LNCaP clone FGC (cell line): ENCODE data around the gene INTS2.
"Not testable (repeated sequence)": the region's sequence is repeated elsewhere in the genome, so short reads cannot be mapped to it uniquely, and the experiment has no call there.

Experiments
- DNase-seq: peaks from one replicate; pipeline ENCODE4 v3.0.0-alpha.2; 2011; ENCODE audit warnings: low read depth
- H3K4me3 ChIP-seq: 2 replicates; pipeline ENCODE4 v1.5.1; 2011; ENCODE audit warnings: mild to moderate bottlenecking, low read depth, low read length, control low read depth
- CTCF ChIP-seq: IDR thresholded peaks from 2 replicates; pipeline ENCODE4 v1.5.1; 2012; ENCODE audit warnings: mild to moderate bottlenecking; ENCODE audit not compliant: control insufficient read depth, insufficient read depth; ENCODE audit errors: extremely low read depth

Gene INTS2

GRCh38 chr17:61926826-61927207, 965 bp downstream of the INTS2 start:
- no peak for TF ChIP-seq CTCF
- peak overlapping the region; percentile 93 for H3K4me3 ChIP-seq
- no peak for DNase-seq

- DNase-seq, H3K4me3 ChIP-seq: not testable (repeated sequence)
Observed at GRCh38 chr17:61915162-61915561, 12.6 kb downstream of the INTS2 start.

GRCh38 chr17:61908292-61909037, 19.3 kb downstream of the INTS2 start:
- no peak overlapping the region for H3K4me3 ChIP-seq
- no peak for DNase-seq
- no peak for TF ChIP-seq CTCF

GRCh38 chr17:61907361-61907760, 20.4 kb downstream of the INTS2 start:
- DNase-seq, result no peak
- TF ChIP-seq CTCF, result no peak

GRCh38 chr17:61904094-61904710, 23.6 kb downstream of the INTS2 start:
- no peak overlapping the region for H3K4me3 ChIP-seq
- DNase-seq, result no peak
- TF ChIP-seq CTCF, result no peak

More at GRCh38 chr17:61907361-61907760, 20.4 kb downstream of the INTS2 start:
- no peak overlapping the region for H3K4me3 ChIP-seq

GRCh38 chr17:61903251-61903650, 24.5 kb downstream of the INTS2 start:
- DNase-seq, result no peak
- no peak for TF ChIP-seq CTCF
- H3K4me3 ChIP-seq, result no peak overlapping the region

- TF ChIP-seq CTCF, result no peak
- H3K4me3 ChIP-seq, result no peak overlapping the region
- no peak for DNase-seq
Observed at GRCh38 chr17:61897548-61898180, 30.1 kb downstream of the INTS2 start.
